HG02970 (cell line): ENCODE measurements around the gene NUDT22.

Experiments used
- ATAC-seq: cut with Tn5 transposase; IDR thresholded peaks from one replicate; pipeline ENCODE4 v1.9.1; 2021; ENCODE audit warnings: mild to moderate bottlenecking, moderate library complexity, moderate number of reproducible peaks; ENCODE audit not compliant: unreplicated experiment, low FRiP score

Gene NUDT22

GRCh38 chr11:64224891-64225607, 1.0 kb upstream of the NUDT22 start:
- no peak for ATAC-seq

- ATAC-seq = no peak
Observed at GRCh38 chr11:64226507-64227051, 505 bp downstream of the NUDT22 start.

- no peak for ATAC-seq
Observed at GRCh38 chr11:64227405-64227956, 1.4 kb downstream of the NUDT22 start.

- no peak for ATAC-seq
Observed at GRCh38 chr11:64229090-64229743, 3.1 kb downstream of the NUDT22 start.

GRCh38 chr11:64229744-64230170, 3.7 kb downstream of the NUDT22 start:
- no peak for ATAC-seq

GRCh38 chr11:64230171-64230984, 4.3 kb downstream of the NUDT22 start, which contains the start of gene DNAJC4:
DNAJC4 (plus strand) TSS chr11:64230548; CDS start chr11:64230855, 307 bp downstream.
- peak; percentile 40 for ATAC-seq

- ATAC-seq = no peak
Observed at GRCh38 chr11:64230985-64231365, 4.9 kb downstream of the NUDT22 start.

- ATAC-seq = no peak
Observed at GRCh38 chr11:64231546-64231945, 5.5 kb downstream of the NUDT22 start.

- no peak for ATAC-seq
Observed at GRCh38 chr11:64232182-64232966, 6.3 kb downstream of the NUDT22 start.

- no peak for ATAC-seq
Observed at GRCh38 chr11:64232967-64233315, 6.9 kb downstream of the NUDT22 start.

- peak; percentile 38 for ATAC-seq
Observed at GRCh38 chr11:64233913-64234586, 8.0 kb downstream of the NUDT22 start, which contains the start of gene VEGFB. VEGFB (plus strand) TSS chr11:64234584; CDS start chr11:64234834, 250 bp downstream.

- ATAC-seq = peak; percentile 16
Observed at GRCh38 chr11:64234647-64235379, 8.7 kb downstream of the NUDT22 start.

GRCh38 chr11:64235437-64236161, 9.5 kb downstream of the NUDT22 start:
- no peak for ATAC-seq

- no peak for ATAC-seq
Observed at GRCh38 chr11:64237484-64237951, 11.4 kb downstream of the NUDT22 start.

- ATAC-seq = no peak
Observed at GRCh38 chr11:64238076-64238475, 12.0 kb downstream of the NUDT22 start.

- no peak for ATAC-seq
Observed at GRCh38 chr11:64238999-64239398, 12.9 kb downstream of the NUDT22 start.

- no peak for ATAC-seq
Observed at GRCh38 chr11:64239662-64240434, 13.8 kb downstream of the NUDT22 start.
